Nephron (organoid): ENCODE measurements around the gene GSTM3.
"Not testable (repeated sequence)": the region's sequence is repeated elsewhere in the genome, so short reads cannot be mapped to it uniquely, and the experiment has no call there.

ENCODE experiments used
- H3K27ac Mint-ChIP-seq, 3 experiments: 2 replicates each; pipeline ENCODE4 v1.8.0; 2020; ENCODE audit warnings: mixed read lengths in 3 of 3, mild to moderate bottlenecking in 2 of 3, moderate library complexity in 1 of 3
- H3K27me3 Mint-ChIP-seq: 2 replicates; pipeline ENCODE4 v1.8.0; 2021; ENCODE audit warnings: low read depth, mild to moderate bottlenecking, moderate library complexity, mixed read lengths
- H3K36me3 Mint-ChIP-seq: 2 replicates; pipeline ENCODE4 v1.8.0; 2020; ENCODE audit warnings: low read depth, mixed read lengths
- H3K4me1 Mint-ChIP-seq: 2 replicates; pipeline ENCODE4 v1.8.0; 2020; ENCODE audit warnings: mixed read lengths
- H3K4me3 Mint-ChIP-seq, 3 experiments: 2 replicates each; pipeline ENCODE4 v1.8.0; 2020; ENCODE audit warnings: mild to moderate bottlenecking in 3 of 3, mixed read lengths in 3 of 3, moderate library complexity in 2 of 3
- H3K9me3 Mint-ChIP-seq: 2 replicates; pipeline ENCODE4 v1.8.0; 2020; ENCODE audit warnings: mixed read lengths
- TF ChIP-seq, protein P1 (sequence below), 3 experiments: fragments of 200-600 bp; sonication (generic); IDR thresholded peaks; one replicate each; pipeline ENCODE4 v1.5.0; 2021; ENCODE audit warnings: antibody characterized with exemption in 3 of 3; ENCODE audit not compliant: unreplicated experiment in 3 of 3

The GSTM3 gene

DNA sequence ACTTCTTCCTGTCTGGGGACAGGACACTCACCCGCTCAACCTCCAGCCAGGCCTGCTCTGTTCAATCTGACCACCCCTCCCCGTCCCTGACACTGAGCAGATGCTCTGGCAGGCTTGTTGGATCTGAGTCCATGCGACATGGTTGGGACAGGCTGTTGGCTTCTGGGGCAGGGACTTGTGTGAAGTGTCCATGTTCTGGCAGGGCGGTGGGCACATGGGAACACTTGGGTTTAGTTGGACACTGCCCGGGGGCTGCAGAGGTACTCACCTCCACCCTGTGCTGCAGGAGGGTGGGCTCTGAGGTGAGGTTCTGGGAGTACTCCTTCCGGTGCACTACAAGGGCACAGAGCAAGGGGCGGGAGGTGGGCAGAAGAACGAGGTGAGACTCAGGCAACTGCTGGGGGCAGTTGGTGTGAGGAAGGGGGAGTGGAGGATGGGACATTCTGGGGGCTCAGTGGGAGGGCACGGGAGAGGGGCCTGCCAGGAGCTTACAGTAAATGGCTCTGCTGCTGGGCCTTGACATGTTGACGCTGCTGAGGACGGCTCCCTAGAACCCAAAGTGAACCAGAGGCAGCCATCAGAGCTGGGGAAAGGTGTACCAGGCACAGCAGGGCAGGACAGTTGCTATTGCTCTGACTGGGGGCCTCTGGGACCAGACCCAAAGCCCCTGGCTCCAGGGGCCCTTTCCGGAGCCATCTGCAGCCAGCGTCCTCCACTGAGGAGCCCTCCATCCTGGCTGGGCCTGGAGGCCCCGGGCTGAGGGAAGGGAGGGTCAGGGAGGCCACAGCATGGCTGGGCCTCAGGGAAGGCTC lies 20.6 kb upstream of the GSTM3 start:
- Mint-ChIP-seq H3K4me1 (no peaks in the 10 kb centered on the region), H3K4me3 (no peak overlapping the region), H3K27ac (no peak overlapping the region), H3K36me3 (no peaks in the 10 kb centered on the region), H3K27me3 (no peaks in the 10 kb centered on the region), H3K9me3 (no peaks in the 10 kb centered on the region)
- TF ChIP-seq, protein P1, sequence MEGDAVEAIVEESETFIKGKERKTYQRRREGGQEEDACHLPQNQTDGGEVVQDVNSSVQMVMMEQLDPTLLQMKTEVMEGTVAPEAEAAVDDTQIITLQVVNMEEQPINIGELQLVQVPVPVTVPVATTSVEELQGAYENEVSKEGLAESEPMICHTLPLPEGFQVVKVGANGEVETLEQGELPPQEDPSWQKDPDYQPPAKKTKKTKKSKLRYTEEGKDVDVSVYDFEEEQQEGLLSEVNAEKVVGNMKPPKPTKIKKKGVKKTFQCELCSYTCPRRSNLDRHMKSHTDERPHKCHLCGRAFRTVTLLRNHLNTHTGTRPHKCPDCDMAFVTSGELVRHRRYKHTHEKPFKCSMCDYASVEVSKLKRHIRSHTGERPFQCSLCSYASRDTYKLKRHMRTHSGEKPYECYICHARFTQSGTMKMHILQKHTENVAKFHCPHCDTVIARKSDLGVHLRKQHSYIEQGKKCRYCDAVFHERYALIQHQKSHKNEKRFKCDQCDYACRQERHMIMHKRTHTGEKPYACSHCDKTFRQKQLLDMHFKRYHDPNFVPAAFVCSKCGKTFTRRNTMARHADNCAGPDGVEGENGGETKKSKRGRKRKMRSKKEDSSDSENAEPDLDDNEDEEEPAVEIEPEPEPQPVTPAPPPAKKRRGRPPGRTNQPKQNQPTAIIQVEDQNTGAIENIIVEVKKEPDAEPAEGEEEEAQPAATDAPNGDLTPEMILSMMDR (IDR thresholded peaks at IDR 0.05; ENCODE audit: unreplicated experiment in 3 of 3): no peak

DNA sequence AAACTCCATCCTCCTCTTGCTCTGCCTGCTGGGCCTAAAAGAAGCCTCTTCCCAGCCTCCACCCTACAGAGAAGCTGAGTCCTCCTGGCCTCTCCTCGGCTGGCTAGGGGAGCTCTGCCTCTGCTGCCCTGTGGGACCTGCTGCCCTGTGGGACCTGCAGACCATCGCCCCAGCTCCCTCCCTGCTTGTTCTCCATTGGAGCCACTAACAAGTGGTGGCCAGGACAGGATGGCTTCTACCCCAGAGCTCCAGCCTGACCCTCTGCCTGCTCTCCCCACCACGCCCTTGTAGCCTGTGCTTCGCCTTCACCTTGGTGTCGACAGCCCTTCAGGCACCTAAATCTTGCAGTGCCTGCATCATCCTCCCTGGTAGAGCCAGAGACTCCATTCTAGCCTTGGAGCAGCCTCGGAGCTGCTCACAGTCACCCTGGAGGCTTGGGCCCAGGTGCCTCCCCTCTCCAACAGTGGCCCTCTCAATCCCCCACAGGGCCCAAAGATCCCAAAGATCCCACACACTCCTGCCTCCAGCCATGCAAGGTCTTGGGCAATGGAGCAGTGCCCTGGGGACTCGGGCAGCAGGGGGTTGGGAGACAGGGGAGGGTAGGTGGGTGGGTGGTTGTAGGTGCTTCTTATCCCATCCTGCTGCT lies 19.9 kb upstream of the GSTM3 start:
- H3K9me3 Mint-ChIP-seq: no peaks in the 10 kb centered on the region
- no peaks in the 10 kb centered on the region for H3K4me1 Mint-ChIP-seq

DNA sequence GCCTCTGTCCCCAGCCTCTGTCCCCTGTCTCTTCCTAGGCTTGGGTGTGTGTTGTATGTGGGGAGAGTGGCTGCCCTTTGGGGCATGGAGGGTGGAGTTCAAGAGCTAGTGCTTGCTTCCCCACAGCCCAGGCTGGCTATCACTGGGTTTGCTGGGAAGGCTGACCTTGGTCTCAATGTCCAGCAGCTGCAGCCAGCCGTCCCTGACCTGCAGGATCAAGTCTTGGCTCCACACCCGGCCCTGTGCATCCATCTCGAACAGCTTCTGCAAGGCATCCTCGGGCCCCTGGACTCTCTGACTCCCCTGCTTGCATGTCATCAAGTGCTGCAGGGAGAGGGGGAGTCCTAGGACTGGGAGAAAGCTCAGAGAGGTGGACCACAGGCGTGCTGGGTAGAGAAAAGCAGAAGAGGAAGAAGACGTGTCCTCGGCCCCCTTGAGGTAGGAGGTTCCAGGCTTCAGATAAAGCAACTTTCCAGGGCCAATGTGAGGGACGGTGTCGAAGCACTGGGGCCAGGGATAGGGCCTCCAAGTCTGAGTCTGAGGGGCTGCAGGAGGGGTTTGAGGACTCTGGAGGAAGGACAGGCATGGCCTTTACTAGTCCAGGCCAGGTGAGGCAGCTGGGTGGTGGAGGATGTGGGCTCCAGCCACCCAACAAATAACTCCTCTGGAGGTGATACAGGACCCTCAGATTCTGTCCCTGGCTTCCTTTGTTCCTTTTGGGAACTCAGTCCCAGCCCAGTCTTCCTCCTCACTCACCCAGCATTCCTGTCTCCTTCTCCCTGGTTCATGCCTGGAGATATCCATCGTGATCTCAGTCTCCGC lies 18.9 kb upstream of the GSTM3 start:
- Mint-ChIP-seq H3K27ac (no peak overlapping the region), H3K36me3 (no peaks in the 10 kb centered on the region), H3K9me3 (no peaks in the 10 kb centered on the region), H3K27me3 (no peaks in the 10 kb centered on the region), H3K4me3 (no peak overlapping the region), H3K4me1 (peaks cover 4% of the 10 kb centered on the region)
- TF ChIP-seq, protein P1 (IDR thresholded peaks at IDR 0.05; ENCODE audit: unreplicated experiment in 3 of 3): no peak

More for the DNA sequence above, 19.9 kb upstream of the GSTM3 start:
- TF ChIP-seq, protein P1 (IDR thresholded peaks at IDR 0.05; ENCODE audit: unreplicated experiment in 3 of 3): no peak
- no peak overlapping the region for H3K27ac Mint-ChIP-seq
- no peaks in the 10 kb centered on the region for H3K27me3 Mint-ChIP-seq
- no peak overlapping the region for H3K4me3 Mint-ChIP-seq
- no peaks in the 10 kb centered on the region for H3K36me3 Mint-ChIP-seq

DNA sequence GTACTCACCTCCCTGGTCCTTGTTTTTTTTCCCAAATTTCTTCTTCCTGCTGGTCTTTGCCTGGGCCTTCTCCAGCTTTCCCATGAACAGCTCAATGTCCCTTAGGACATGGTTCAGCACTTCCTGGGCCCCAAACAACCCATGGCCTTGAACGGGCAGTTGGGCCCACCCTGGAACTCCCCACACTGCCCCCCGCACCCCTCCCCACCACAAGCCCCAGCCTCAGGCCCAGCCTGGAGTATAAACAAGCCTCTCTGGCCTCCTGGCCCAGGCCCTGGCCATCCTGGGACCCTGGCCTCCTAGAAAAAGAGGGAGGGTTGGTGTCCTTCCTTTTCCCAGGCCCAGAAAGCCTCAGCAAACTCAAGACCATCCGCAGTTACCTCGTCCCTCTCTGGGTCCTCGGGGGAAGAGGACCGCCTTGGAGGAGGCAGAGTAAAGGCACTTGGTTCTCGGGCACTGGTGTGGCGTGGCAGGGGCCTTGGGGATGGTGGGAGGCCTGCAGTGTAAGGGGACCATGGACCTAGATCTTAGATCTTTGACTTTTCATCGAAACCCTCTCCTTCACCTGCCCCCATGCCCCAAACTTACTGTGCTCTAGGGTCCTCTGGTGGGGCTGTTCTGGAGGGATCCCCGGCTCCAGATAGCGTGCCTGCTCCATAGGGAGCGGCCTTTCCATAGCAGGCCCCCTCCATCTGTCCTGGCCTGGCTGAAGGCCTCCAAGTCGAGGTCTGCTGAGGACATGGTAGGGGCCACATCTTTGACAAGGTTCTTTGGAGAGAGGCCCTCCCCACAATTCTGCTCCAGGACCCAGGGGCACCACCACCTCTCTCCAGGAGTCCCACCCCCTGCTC lies 17.3 kb upstream of the GSTM3 start:
- TF ChIP-seq, protein P1 (IDR thresholded peaks at IDR 0.05; ENCODE audit: unreplicated experiment in 3 of 3): no peak
- no peaks in the 10 kb centered on the region for H3K27me3 Mint-ChIP-seq
- H3K4me3 Mint-ChIP-seq: no peak overlapping the region
- H3K36me3 Mint-ChIP-seq: no peaks in the 10 kb centered on the region
- peaks cover 6% of the 10 kb centered on the region for H3K4me1 Mint-ChIP-seq
- H3K27ac Mint-ChIP-seq: no peak overlapping the region
- no peaks in the 10 kb centered on the region for H3K9me3 Mint-ChIP-seq

DNA sequence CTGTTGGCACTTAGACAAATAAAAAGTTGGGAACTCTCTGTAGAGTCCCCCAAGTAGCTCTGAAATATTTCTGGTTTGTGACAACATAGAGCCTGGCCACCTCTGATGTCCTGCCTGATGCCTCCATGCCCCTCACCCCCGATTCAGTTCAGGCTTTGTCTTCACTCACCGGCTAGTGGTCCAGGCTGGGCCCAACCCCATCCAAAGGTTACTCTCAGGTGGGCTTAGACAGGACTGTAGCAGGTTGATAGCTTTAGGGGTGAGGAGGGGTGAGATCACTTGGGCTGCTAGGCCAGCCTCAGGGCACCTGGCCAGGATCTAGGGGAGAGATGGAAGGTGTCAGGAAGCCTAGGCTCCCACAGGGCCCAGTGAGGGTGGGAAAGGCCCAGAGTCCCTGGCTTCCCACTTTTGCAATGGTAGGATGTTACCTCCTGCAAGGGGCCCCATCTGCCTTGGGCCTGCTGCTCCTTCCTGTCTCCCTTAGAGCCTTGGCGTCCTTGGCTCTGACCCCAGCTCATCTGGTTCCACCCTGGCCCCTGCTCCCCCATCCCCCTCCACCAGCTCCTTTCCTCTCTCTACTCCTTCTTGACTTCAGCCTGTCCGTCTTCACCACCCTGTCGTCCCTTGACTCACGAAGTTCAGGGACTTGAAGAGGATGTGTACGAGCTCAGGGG lies 16.1 kb upstream of the GSTM3 start:
- Mint-ChIP-seq H3K27ac (no peak overlapping the region), H3K36me3 (no peaks in the 10 kb centered on the region), H3K27me3 (no peaks in the 10 kb centered on the region), H3K4me3 (no peak overlapping the region), H3K4me1 (peaks cover 6% of the 10 kb centered on the region), H3K9me3 (no peaks in the 10 kb centered on the region)
- TF ChIP-seq, protein P1 (IDR thresholded peaks at IDR 0.05; ENCODE audit: unreplicated experiment in 3 of 3): no peak

DNA sequence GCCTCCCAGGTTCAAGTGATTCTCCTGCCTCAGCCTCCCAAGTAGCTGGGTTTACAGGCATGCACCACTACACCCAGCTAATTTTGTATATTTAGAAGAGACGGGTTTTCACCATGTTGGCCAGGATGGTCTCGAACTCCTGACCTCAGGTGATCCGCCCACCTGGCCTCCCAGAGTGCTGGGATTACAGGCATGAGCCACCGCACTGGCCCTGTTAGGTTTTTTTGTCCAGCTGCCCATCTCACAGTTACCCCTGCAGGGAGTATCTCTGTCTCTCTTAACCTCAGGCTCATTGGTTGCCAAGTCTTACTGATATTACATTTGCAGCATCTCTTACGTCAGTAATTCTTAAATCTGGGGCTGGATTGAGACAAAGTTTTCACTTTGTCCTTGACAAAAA lies 15.5 kb upstream of the GSTM3 start:
- not testable (repeated sequence) for H3K4me3 Mint-ChIP-seq, H3K27ac Mint-ChIP-seq, H3K36me3 Mint-ChIP-seq

More for the DNA sequence above, 15.5 kb upstream of the GSTM3 start:
- not testable (repeated sequence) for H3K9me3 Mint-ChIP-seq, H3K27me3 Mint-ChIP-seq, H3K4me1 Mint-ChIP-seq
